Measurements from ENCODE around the gene PPARA. TPM values are rescaled to one million over a fixed set of nuclear protein-coding genes. Genes with fewer than 3 reads are reported as not detected.
A peak's percentile ranks its signal among the peaks of the same experiment; 100 is the strongest.

Gene PPARA
- total and polyA plus RNA-seq, 2 donors (not counting 3 experiments of a cell fraction or from before 2014, with no cell fraction given) = 3.1 to 10.7 TPM

- Histone ChIP-seq H3K4me2 (ENCODE audit: insufficient read depth, low read length) (no peak overlapping the region), H3K9ac (replicated peaks; ENCODE audit: extremely low read depth, insufficient read depth, low read length) (no peak overlapping the region), H3K9me1 (replicated peaks; ENCODE audit: control insufficient read depth, extremely low read depth, insufficient read depth, low read length) (no peaks in the 10 kb centered on the region), H4K20me1 (replicated peaks; ENCODE audit: control insufficient read depth, extremely low read depth, insufficient read depth, low read length) (no peaks in the 10 kb centered on the region), H3K27ac (ENCODE audit: insufficient read depth, low read depth, low read length) (no peak overlapping the region), H3K4me3 (replicated peaks in 1 of 3; ENCODE audit: insufficient read depth in 1 of 3, low read depth in 1 of 3, low read length in 3 of 3) (no peak overlapping the region), H2AFZ (ENCODE audit: low read depth, low read length) (peak overlapping the region; percentile 59), H3K9me3 (replicated peaks; ENCODE audit: control insufficient read depth, insufficient read depth, low read length) (no peaks in the 10 kb centered on the region), H3K36me3 (ENCODE audit: control insufficient read depth in 2 of 2, extremely low read depth in 1 of 2, insufficient read depth in 2 of 2, low read length in 2 of 2) (no peaks in the 10 kb centered on the region), H3K27me3 (ENCODE audit: control insufficient read depth in 2 of 2, insufficient read depth in 2 of 2, low read length in 2 of 2) (no peaks in the 10 kb centered on the region), H3K4me1 (ENCODE audit: control insufficient read depth, extremely low read depth, insufficient read depth, low read length) (no peaks in the 10 kb centered on the region), H3K79me2 (ENCODE audit: control insufficient read depth, insufficient read depth, low read length) (no peaks in the 10 kb centered on the region)
- POLR2A ChIA-PET = no interaction called here
- dilution Hi-C loops (cut with MboI; ENCODE audit: extremely low pct_ligation_motif_present, low sequenced_read_pairs) (no loop called here), intact Hi-C loops (cut with micrococcal nuclease) (loop anchor here (1.0 kb wide), 2 partner anchors 174 to 192 kb away; partner anchors contain the start of gene GTSE1)
- FAIRE-seq (peak; percentile 71), DNase-seq (ENCODE audit: low read depth, low spot score) (peak; percentile 43)
- TF ChIP-seq FOS (IDR thresholded peaks at IDR 0.05; ENCODE audit: borderline replicate concordance, insufficient read depth, low read length) = no peak
- no peak for TF ChIP-seq POLR2AphosphoS5 (IDR thresholded peaks at IDR 0.05; ENCODE audit: insufficient read depth, low read depth, low read length)
- peak; percentile 93 to 95 for TF ChIP-seq CTCF (IDR thresholded peaks at IDR 0.05; ENCODE audit: extremely low read depth in 1 of 2, insufficient read depth in 1 of 2, low read depth in 1 of 2, low read length in 2 of 2)
- TF ChIP-seq GATA2 (IDR thresholded peaks at IDR 0.05; ENCODE audit: insufficient read depth, insufficient read length, low read depth, low read length) = no peak
- TF ChIP-seq JUN (IDR thresholded peaks at IDR 0.05; ENCODE audit: borderline replicate concordance, insufficient read depth, insufficient read length, low read depth) = no peak
- TF ChIP-seq MAX (IDR thresholded peaks at IDR 0.05; ENCODE audit: insufficient read depth, insufficient read length) = peak; percentile 89
- peak; percentile 72 for TF ChIP-seq MYC (IDR thresholded peaks at IDR 0.05; ENCODE audit: low read depth, low read length)
- TF ChIP-seq EZH2 (IDR thresholded peaks at IDR 0.05; ENCODE audit: borderline replicate concordance, low read depth, low read length, severe bottlenecking) = no peak
- no peak for TF ChIP-seq POLR2A (IDR thresholded peaks at IDR 0.05; ENCODE audit: low read depth, low read length)
- CTCF ChIA-PET = interaction anchor here (0.6 to 4.3 kb wide), 24 partner anchors 26 to 420 kb away, joined by 3 to 111 read pairs (median 4); partner anchors contain the start of genes CDPF1, GTSE1, PKDREJ and TRMU
- BruUV-seq (replicated peaks) = no TSS peak
Measured at GRCh38 chr22:46122511-46122971, 27.8 kb upstream of the PPARA start.
